B cell (primary cell): ENCODE measurements around the gene SLC39A2. TPM values are rescaled to one million over a fixed set of nuclear protein-coding genes. Genes with fewer than 3 reads are reported as not detected.

Experiments used
- ATAC-seq: fragments of 200-7000 bp; cut with Tn5 transposase; one replicate; pipeline ENCODE4 v1.10.0; 2021; ENCODE audit warnings: low read depth, mild to moderate bottlenecking, moderate number of reproducible peaks, moderate library complexity
- CTCF ChIA-PET: fragments of 350-600 bp; sonication (Branson Sonifier 250); formaldehyde crosslinking; loops from one replicate; lab custom pipeline; 2021; ENCODE audit warnings: antibody characterized with exemption, inconsistent platforms; lab: Charles Lee
- POLR2A ChIA-PET: fragments of 350-600 bp; sonication (Branson Sonifier 250); formaldehyde crosslinking; loops from one replicate; lab custom pipeline; 2021; ENCODE audit warnings: antibody characterized with exemption; lab: Charles Lee
- DNase-seq: peaks from one replicate; pipeline ENCODE4 v3.0.0; 2013
- H2AFZ ChIP-seq: 2 replicates; pipeline ENCODE4 v1.6.1; 2012; ENCODE audit warnings: mild to moderate bottlenecking, low read depth, low read length; ENCODE audit not compliant: insufficient read depth, poor library complexity, severe bottlenecking
- H3K27ac ChIP-seq, 2 donors: 1 replicate in 1 of 2; 2 replicates in 1 of 2; pipeline ENCODE4 v1.5.1; 2012 to 2013; ENCODE audit warnings: low read length in 2 of 2, mild to moderate bottlenecking in 2 of 2, moderate library complexity in 1 of 2
- H3K27me3 ChIP-seq, 4 experiments: fragments of 200-600 bp in 1 of 4; sonication (generic) in 1 of 4; replicated peaks in 1 of 4; 1 replicate in 2 of 4; 2 replicates in 2 of 4; pipeline versions ENCODE4 v1.6.1 to v1.7.0; 2013 to 2016; ENCODE audit warnings: low read length in 3 of 4, mild to moderate bottlenecking in 2 of 4, mixed read lengths in 1 of 4, moderate library complexity in 1 of 4; ENCODE audit not compliant: insufficient read depth in 4 of 4, control insufficient read depth in 3 of 4; ENCODE audit errors: control extremely low read depth in 1 of 4
- H3K36me3 ChIP-seq, 2 experiments: replicated peaks in 1 of 2; 1 replicate in 1 of 2; 2 replicates in 1 of 2; pipeline versions ENCODE4 v1.6.1 to v1.7.1; 2013; ENCODE audit warnings: low read length in 1 of 2; ENCODE audit not compliant: insufficient read depth in 2 of 2, control insufficient read depth in 1 of 2; ENCODE audit errors: control extremely low read depth in 1 of 2, extremely low read depth in 1 of 2
- H3K4me1 ChIP-seq, 2 donors: fragments of 200-600 bp in 1 of 2; sonication (generic) in 1 of 2; 1 replicate in 1 of 2; 2 replicates in 1 of 2; pipeline versions ENCODE4 v1.5.1 to v1.6.1; 2013 to 2017; ENCODE audit warnings: low read length in 2 of 2; ENCODE audit not compliant: control insufficient read depth in 2 of 2, insufficient read depth in 2 of 2
- H3K4me2 ChIP-seq: replicated peaks from 2 replicates; pipeline ENCODE3; 2012; ENCODE audit warnings: mild to moderate bottlenecking, low read depth, low read length; ENCODE audit not compliant: poor library complexity, severe bottlenecking
- H3K4me3 ChIP-seq, 5 experiments: fragments of 200-600 bp in 1 of 5; sonication (generic) in 1 of 5; 1 replicate in 3 of 5; 2 replicates in 2 of 5; pipeline versions ENCODE4 v1.5.1 to v1.7.0; 2011 to 2016; ENCODE audit warnings: low read length in 4 of 5, mild to moderate bottlenecking in 4 of 5, low read depth in 2 of 5, control low read depth in 1 of 5, moderate library complexity in 1 of 5; ENCODE audit not compliant: insufficient read depth in 1 of 5; ENCODE audit errors: control extremely low read depth in 1 of 5, extremely low read depth in 1 of 5
- H3K79me2 ChIP-seq: fragments of 200-600 bp; sonication (generic); one replicate; pipeline ENCODE4 v1.6.0; 2016; ENCODE audit warnings: low read length; ENCODE audit not compliant: control insufficient read depth, insufficient read depth
- H3K9ac ChIP-seq: fragments of 200-600 bp; sonication (generic); 2 replicates; pipeline ENCODE4 v1.6.1; 2017; ENCODE audit warnings: mild to moderate bottlenecking, low read length, moderate library complexity
- H3K9me3 ChIP-seq, 3 donors: one replicate each; pipeline versions ENCODE4 v1.6.1 to v1.7.1; 2013; ENCODE audit warnings: low read length in 2 of 3; ENCODE audit not compliant: control insufficient read depth in 2 of 3, insufficient read depth in 1 of 3; ENCODE audit errors: control extremely low read depth in 1 of 3
- H4K20me1 ChIP-seq: 2 replicates; pipeline ENCODE4 v1.6.0; 2012; ENCODE audit warnings: mild to moderate bottlenecking, low read length; ENCODE audit not compliant: insufficient read depth, control insufficient read depth, poor library complexity, severe bottlenecking
- H3K27ac Mint-ChIP-seq: one replicate; pipeline ENCODE4 v1.8.0; 2021; ENCODE audit warnings: mixed read lengths
- H3K27me3 Mint-ChIP-seq: one replicate; pipeline ENCODE4 v1.8.0; 2021; ENCODE audit warnings: mixed read lengths
- H3K4me1 Mint-ChIP-seq: one replicate; pipeline ENCODE4 v1.8.0; 2021; ENCODE audit warnings: mixed read lengths
- H3K4me3 Mint-ChIP-seq: one replicate; pipeline ENCODE4 v1.8.0; 2021; ENCODE audit warnings: mixed read lengths
- H3K9me3 Mint-ChIP-seq: one replicate; pipeline ENCODE4 v1.8.0; 2022; ENCODE audit warnings: mixed read lengths; ENCODE audit not compliant: insufficient read depth
- EZH2 ChIP-seq: IDR thresholded peaks from 2 replicates; pipeline ENCODE4 v1.6.1; 2012; ENCODE audit warnings: borderline replicate concordance, low read depth, mild to moderate bottlenecking, moderate library complexity, low read length; ENCODE audit not compliant: insufficient read depth, poor library complexity, severe bottlenecking
- WGBS: methylation state at CpG from one replicate; pipeline ENCODE4 v1.1.5; 2013; ENCODE audit warnings: missing lambda C conversion rate; ENCODE audit not compliant: insufficient coverage; 5-methylcytosine and 5-hydroxymethylcytosine counted together
- intact Hi-C: fragments of 100-400 bp; cut with micrococcal nuclease; formaldehyde crosslinking; loops from one replicate; pipeline ENCODE4 v1.10.0; 2022
- polyA plus RNA-seq: library from polyadenylated mRNA; depleted of rRNA; stranded (reverse); fragments of >200 nt; gene quantifications from 2 replicates; pipeline ENCODE4 v1.2.3, GENCODE V29; 2012
- total RNA-seq, 2 donors: library from RNA; stranded (reverse); fragments of 120-200 nt in 1 of 2; gene quantifications; 1 replicate in 1 of 2; 2 replicates in 1 of 2; pipeline versions ENCODE4 v1.2.3 to v1.2.4, GENCODE V29; 2013 to 2022
- TF ChIP-seq, protein P1 (sequence below): fragments of 200-600 bp; IDR thresholded peaks from one replicate; pipeline ENCODE4 v1.8.0; 2022; ENCODE audit warnings: antibody characterized with exemption, mild to moderate bottlenecking

The SLC39A2 gene
- total and polyA plus RNA-seq, 2 donors (not counting 1 experiment from before 2014, with no cell fraction given): 0.07 to 0.25 TPM

DNA sequence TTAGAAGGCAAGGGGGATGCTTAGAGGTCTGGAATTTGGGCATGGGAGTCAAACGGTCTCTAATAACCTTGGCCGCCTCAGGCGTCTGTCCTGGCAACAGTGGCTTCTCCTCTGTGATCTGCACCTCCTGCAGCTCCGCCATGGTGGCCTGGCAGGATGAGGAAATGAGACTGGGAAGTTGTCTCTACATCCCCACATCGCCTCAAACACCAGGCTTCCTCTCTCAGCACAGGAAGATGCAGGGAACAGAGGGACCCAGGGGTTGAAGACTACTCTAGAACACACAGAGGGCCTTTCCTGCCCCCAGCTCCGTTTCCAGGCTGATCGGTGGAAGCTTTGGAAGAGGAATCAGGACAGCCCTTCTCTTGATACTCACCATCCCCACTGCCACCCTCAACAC is 24.1 kb downstream of the SLC39A2 start:
- H4K20me1 ChIP-seq: no peaks in the 10 kb centered on the region
- peaks cover 19% of the 10 kb centered on the region for H3K27me3 Mint-ChIP-seq
- peak overlapping the region; percentile 93 for H3K4me3 Mint-ChIP-seq
- peaks cover 0 to 30% (median 8%) of the 10 kb centered on the region in 4 experiments for H3K27me3 ChIP-seq
- TF ChIP-seq, protein P1, sequence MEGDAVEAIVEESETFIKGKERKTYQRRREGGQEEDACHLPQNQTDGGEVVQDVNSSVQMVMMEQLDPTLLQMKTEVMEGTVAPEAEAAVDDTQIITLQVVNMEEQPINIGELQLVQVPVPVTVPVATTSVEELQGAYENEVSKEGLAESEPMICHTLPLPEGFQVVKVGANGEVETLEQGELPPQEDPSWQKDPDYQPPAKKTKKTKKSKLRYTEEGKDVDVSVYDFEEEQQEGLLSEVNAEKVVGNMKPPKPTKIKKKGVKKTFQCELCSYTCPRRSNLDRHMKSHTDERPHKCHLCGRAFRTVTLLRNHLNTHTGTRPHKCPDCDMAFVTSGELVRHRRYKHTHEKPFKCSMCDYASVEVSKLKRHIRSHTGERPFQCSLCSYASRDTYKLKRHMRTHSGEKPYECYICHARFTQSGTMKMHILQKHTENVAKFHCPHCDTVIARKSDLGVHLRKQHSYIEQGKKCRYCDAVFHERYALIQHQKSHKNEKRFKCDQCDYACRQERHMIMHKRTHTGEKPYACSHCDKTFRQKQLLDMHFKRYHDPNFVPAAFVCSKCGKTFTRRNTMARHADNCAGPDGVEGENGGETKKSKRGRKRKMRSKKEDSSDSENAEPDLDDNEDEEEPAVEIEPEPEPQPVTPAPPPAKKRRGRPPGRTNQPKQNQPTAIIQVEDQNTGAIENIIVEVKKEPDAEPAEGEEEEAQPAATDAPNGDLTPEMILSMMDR: no peak
- TF ChIP-seq EZH2: no peak
- no peaks in the 10 kb centered on the region for H3K36me3 ChIP-seq
- WGBS: 70% methylated on average over 6 of the region's 7 CpGs
- DNase-seq (no peak), ATAC-seq (no peak)
- ChIA-PET CTCF (interaction anchor here (1.0 to 2.9 kb wide), 5 partner anchors 8 to 81 kb away, joined by 3 to 23 read pairs (median 9); no protein-coding TSS in a partner anchor), POLR2A (no interaction called here)
- H3K4me1 Mint-ChIP-seq: peaks cover 19% of the 10 kb centered on the region
- no peak overlapping the region for H3K27ac Mint-ChIP-seq
- H3K27ac ChIP-seq: no peak overlapping the region
- H3K4me1 ChIP-seq: peaks cover 12 to 23% of the 10 kb centered on the region in 2 donors
- no peaks in the 10 kb centered on the region for H3K9me3 Mint-ChIP-seq
- no peaks in the 10 kb centered on the region for H3K79me2 ChIP-seq
- intact Hi-C loops: no loop called here
- H3K4me2 ChIP-seq: peak overlapping the region; percentile 99
- no peaks in the 10 kb centered on the region for H3K9me3 ChIP-seq
- H3K9ac ChIP-seq: no peak overlapping the region
- H2AFZ ChIP-seq: no peak overlapping the region
- H3K4me3 ChIP-seq: no peak overlapping the region

DNA sequence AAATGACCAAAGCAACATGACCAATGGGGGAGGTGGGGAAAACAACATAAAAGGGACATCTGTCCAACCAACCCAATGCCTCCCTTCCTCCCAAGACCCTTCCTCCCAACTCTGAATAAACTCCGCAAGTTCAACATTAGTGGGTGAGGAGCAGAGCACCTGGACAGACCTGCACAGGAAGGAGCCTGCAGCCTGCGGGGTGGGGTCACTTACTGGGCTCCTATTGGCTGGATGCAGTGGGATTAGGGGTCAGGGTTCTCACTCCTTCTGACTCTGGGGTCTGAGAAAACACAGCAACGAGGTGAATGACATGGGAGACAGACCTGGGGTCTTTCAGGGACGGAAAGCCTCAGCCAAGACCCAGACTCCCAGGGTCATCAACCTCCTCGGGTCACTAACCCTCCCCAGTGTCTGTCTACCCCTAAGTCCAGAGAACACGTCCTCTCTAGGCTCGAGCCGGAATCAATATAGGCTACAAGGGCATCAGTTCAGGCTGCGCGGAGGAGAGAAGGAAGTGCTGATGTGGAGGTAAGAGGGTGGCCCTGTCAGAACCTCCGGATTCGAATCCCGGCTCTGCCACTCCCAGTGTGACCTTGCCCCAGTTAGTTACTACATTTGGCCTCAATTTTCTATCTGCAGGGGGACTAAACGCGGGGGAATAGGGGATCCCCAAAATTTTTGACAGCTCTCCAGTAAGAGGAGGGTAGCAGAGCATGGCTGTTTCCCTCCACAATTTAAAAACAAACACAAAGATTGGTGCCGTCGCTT is 24.9 kb downstream of the SLC39A2 start:
- Histone ChIP-seq H3K4me3 (peak overlapping the region in 4 of 5 experiments; percentile 69 to 86 (median 80)), H2AFZ (peak overlapping the region; percentile 97), H3K36me3 (no peaks in the 10 kb centered on the region), H3K4me2 (peak overlapping the region; percentile 99), H3K79me2 (no peaks in the 10 kb centered on the region), H3K27me3 (peaks cover 0 to 30% (median 8%) of the 10 kb centered on the region in 4 experiments), H3K9ac (peak overlapping the region; percentile 78), H3K9me3 (no peaks in the 10 kb centered on the region), H3K4me1 (peaks cover 12 to 23% of the 10 kb centered on the region in 2 donors), H3K27ac (no peak overlapping the region), H4K20me1 (no peaks in the 10 kb centered on the region)
- intact Hi-C loops: loop anchor here (2.0 kb wide), 3 partner anchors 47 to 81 kb away; partner anchors contain the start of gene ARHGEF40
- Mint-ChIP-seq H3K4me3 (peak overlapping the region; percentile 93), H3K27me3 (peaks cover 19% of the 10 kb centered on the region), H3K9me3 (no peaks in the 10 kb centered on the region), H3K27ac (peak overlapping the region; percentile 67), H3K4me1 (peaks cover 19% of the 10 kb centered on the region)
- DNase-seq (peak; percentile 34), ATAC-seq (no peak)
- TF ChIP-seq, protein P1: no peak
- TF ChIP-seq EZH2: no peak
- WGBS: 46% methylated on average over 6 of the region's 17 CpGs
- ChIA-PET POLR2A (interaction anchor here (0.7 kb wide), 1 partner anchor 47 kb away, joined by 3 read pairs; no protein-coding TSS in a partner anchor), CTCF (interaction anchor here (1.0 to 2.9 kb wide), 5 partner anchors 8 to 80 kb away, joined by 3 to 23 read pairs (median 9); no protein-coding TSS in a partner anchor)
